Thyroid gland (tissue), 4 donors: ENCODE results near the gene APBB2. TPM values are rescaled to one million over a fixed set of nuclear protein-coding genes. Genes with fewer than 3 reads are reported as not detected.
A peak's percentile ranks its signal among the peaks of the same experiment; 100 is the strongest.
"Not testable (repeated sequence)": the region's sequence is repeated elsewhere in the genome, so short reads cannot be mapped to it uniquely, and the experiment has no call there.

Source experiments
- DNase-seq, 2 donors: peaks; one replicate each; pipeline ENCODE4 v3.0.0-alpha.2; 2019
- H3K27ac ChIP-seq, 3 donors: fragments of 200-600 bp; sonication (generic); 1 replicate in 2 of 3; 2 replicates in 1 of 3; pipeline ENCODE4 v1.5.1; 2016 to 2019; ENCODE audit warnings: mild to moderate bottlenecking in 1 of 3, moderate library complexity in 1 of 3
- H3K27me3 ChIP-seq: fragments of 200-600 bp; sonication (generic); one replicate; pipeline ENCODE4 v1.5.1; 2019
- H3K36me3 ChIP-seq, 2 donors: fragments of 200-600 bp; sonication (generic); one replicate each; pipeline ENCODE4 v1.5.1; 2016 to 2019
- H3K4me1 ChIP-seq, 2 donors: fragments of 200-600 bp; sonication (generic); one replicate each; pipeline ENCODE4 v1.5.1; 2017 to 2019
- H3K4me3 ChIP-seq, 3 donors: fragments of 200-600 bp; sonication (generic); replicated peaks in 1 of 3; 1 replicate in 2 of 3; 2 replicates in 1 of 3; pipeline ENCODE4 v1.5.1; 2016; ENCODE audit warnings: mild to moderate bottlenecking in 1 of 3
- H3K9me3 ChIP-seq: fragments of 200-600 bp; sonication (generic); one replicate; pipeline ENCODE4 v1.5.1; 2017
- CTCF ChIP-seq, 6 experiments: fragments of 200-600 bp in 3 of 6; fragments of 450-650 bp in 3 of 6; sonication (generic) in 3 of 6; IDR thresholded peaks; one replicate each; pipeline ENCODE4 v1.5.1; 2016 to 2019; ENCODE audit warnings: antibody characterized with exemption in 6 of 6, mild to moderate bottlenecking in 2 of 6, inconsistent platforms in 1 of 6, moderate library complexity in 1 of 6
- POLR2A ChIP-seq, 2 donors: fragments of 450-650 bp; IDR thresholded peaks; one replicate each; pipeline ENCODE4 v1.6.1; 2017; ENCODE audit warnings: antibody characterized with exemption in 2 of 2, mild to moderate bottlenecking in 2 of 2, moderate library complexity in 1 of 2
- WGBS, 2 donors: methylation state at CpG; one replicate each; pipeline ENCODE4 v1.1.5; 2017; 5-methylcytosine and 5-hydroxymethylcytosine counted together
- intact Hi-C: fragments of 100-400 bp; cut with DNase I; formaldehyde crosslinking; loops from one replicate; pipeline ENCODE4 v1.15.1; 2023
- total RNA-seq, 4 donors: library from RNA; depleted of rRNA; stranded (reverse); fragments of >200 nt; gene quantifications; one replicate each; pipeline ENCODE4 v1.2.3, GENCODE V29; 2016

The APBB2 gene
- total RNA-seq, 4 donors from 2014 or later, result 174 to 253 (median 199) TPM

- Histone ChIP-seq H3K27ac (no peak overlapping the region), H3K27me3 (no peaks in the 10 kb centered on the region), H3K4me3 (no peak overlapping the region), H3K36me3 (no peaks in the 10 kb centered on the region), H3K9me3 (no peaks in the 10 kb centered on the region), H3K4me1 (peaks cover 11 to 20% of the 10 kb centered on the region in 2 donors)
- DNase-seq, result no peak
- no peak for TF ChIP-seq CTCF (IDR thresholded peaks at IDR 0.05)
- TF ChIP-seq POLR2A (IDR thresholded peaks at IDR 0.05), result no peak
- WGBS, 2 donors, result 87 to 92% methylated on average over 4 of the region's 4 CpGs
- intact Hi-C loops, result loop anchor here (5.0 kb wide), 2 partner anchors 45 to 285 kb away; partner anchors contain the start of gene APBB2
These were observed 287.3 kb downstream of the APBB2 start for GRCh38 chr4:40927074-40927473.

GRCh38 chr4:40924793-40925117 is 289.6 kb downstream of the APBB2 start:
- WGBS, 2 donors, result 73 to 83% methylated on average over 6 of the region's 6 CpGs
- DNase-seq, result no peak
- TF ChIP-seq CTCF (IDR thresholded peaks at IDR 0.05) (no peak), POLR2A (IDR thresholded peaks at IDR 0.05) (no peak)
- Histone ChIP-seq H3K9me3 (no peaks in the 10 kb centered on the region), H3K4me3 (no peak overlapping the region), H3K27me3 (no peaks in the 10 kb centered on the region), H3K4me1 (peaks cover 11 to 20% of the 10 kb centered on the region in 2 donors), H3K36me3 (no peaks in the 10 kb centered on the region), H3K27ac (peak overlapping the region in 1 of 3 donors; percentile 43)
- intact Hi-C loops, result loop anchor here (5.0 kb wide), 2 partner anchors 48 to 288 kb away; partner anchors contain the start of gene APBB2

GRCh38 chr4:40924096-40924792 is 290.1 kb downstream of the APBB2 start:
- peak; percentile 34 to 42 for DNase-seq
- TF ChIP-seq POLR2A (IDR thresholded peaks at IDR 0.05), result no peak
- peak; percentile 33 to 80 (median 64) for TF ChIP-seq CTCF (IDR thresholded peaks at IDR 0.05)

GRCh38 chr4:40923316-40924095 is 290.8 kb downstream of the APBB2 start:
- intact Hi-C loops, result no loop called here
- peak; percentile 85 to 88 for DNase-seq
- TF ChIP-seq POLR2A (IDR thresholded peaks at IDR 0.05), result no peak
- peak in 4 of 6 experiments; percentile 30 to 48 (median 40) for TF ChIP-seq CTCF (IDR thresholded peaks at IDR 0.05)
- H3K9me3 ChIP-seq, result no peaks in the 10 kb centered on the region
- no peaks in the 10 kb centered on the region for H3K27me3 ChIP-seq
- H3K4me3 ChIP-seq, result no peak overlapping the region
- H3K27ac ChIP-seq, result peak overlapping the region in 2 of 3 donors; percentile 43 to 53
- no peaks in the 10 kb centered on the region for H3K36me3 ChIP-seq
- 43 to 45% methylated on average over 18 to 19 of the region's 19 CpGs for WGBS, 2 donors
- peaks cover 11 to 27% of the 10 kb centered on the region in 2 donors for H3K4me1 ChIP-seq

More at GRCh38 chr4:40924096-40924792, 290.1 kb downstream of the APBB2 start:
- H3K4me3 ChIP-seq, result no peak overlapping the region
- H3K4me1 ChIP-seq, result peaks cover 11 to 20% of the 10 kb centered on the region in 2 donors
- peak overlapping the region in 1 of 3 donors; percentile 43 for H3K27ac ChIP-seq
- intact Hi-C loops, result no loop called here
- no peaks in the 10 kb centered on the region for H3K9me3 ChIP-seq
- H3K27me3 ChIP-seq, result no peaks in the 10 kb centered on the region
- no peaks in the 10 kb centered on the region for H3K36me3 ChIP-seq
- WGBS, 2 donors, result 72 to 76% methylated on average over 11 of the region's 11 CpGs

GRCh38 chr4:40919976-40920375 is 294.4 kb downstream of the APBB2 start:
- H3K9me3 ChIP-seq, H3K4me3 ChIP-seq, H3K27ac ChIP-seq, DNase-seq, H3K27me3 ChIP-seq, intact Hi-C loops, H3K36me3 ChIP-seq: not testable (repeated sequence)
- WGBS, 2 donors, result 96% methylated on average over 6 of the region's 6 CpGs
- H3K4me1 ChIP-seq, result peaks cover 24 to 53% of the 10 kb centered on the region in 2 donors
